ENCODE results near the gene MRPL42. TPM values are rescaled to one million over a fixed set of nuclear protein-coding genes. Genes with fewer than 3 reads are reported as not detected.
"Not testable (repeated sequence)": the region's sequence is repeated elsewhere in the genome, so short reads cannot be mapped to it uniquely, and the experiment has no call there.

MRPL42 gene
- total RNA-seq, 1 donor from 2014 or later = 87.6 TPM

DNA sequence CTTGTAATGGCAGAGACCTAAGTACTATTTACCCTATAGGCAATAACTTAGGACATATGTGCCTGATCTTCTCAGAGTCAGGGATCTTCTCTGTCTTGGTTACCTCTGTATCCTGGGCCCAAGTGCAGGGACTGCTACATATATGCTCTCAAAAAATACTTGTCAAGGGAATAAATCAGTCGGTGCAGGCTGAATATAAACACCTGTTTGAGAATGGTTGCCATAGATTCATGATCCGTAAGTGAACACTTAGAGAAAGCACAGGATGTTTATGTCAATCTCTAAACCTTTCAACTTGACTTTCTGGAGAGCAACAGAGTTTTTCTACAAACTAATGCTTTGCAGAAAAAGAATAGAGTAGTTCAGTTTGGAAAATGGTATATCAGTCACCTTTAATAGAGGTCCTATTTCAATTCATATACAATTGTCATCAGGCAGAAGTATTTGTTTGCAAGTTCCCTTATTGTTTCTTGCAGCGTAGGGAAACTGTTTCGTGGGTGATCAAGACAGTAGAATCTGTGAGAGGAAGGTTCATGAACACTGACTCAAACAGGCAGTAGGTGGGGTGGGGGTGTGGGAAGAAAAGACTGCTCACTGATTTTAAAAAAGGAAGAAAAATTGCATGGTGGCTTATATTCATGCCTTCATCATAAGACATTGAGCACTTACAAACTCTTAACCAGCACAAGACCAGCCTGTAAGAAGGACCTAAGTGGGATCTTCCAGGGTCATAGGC, 19.6 kb upstream of the MRPL42 start:
- DNase-seq (ENCODE audit: low spot score) = no peak

- DNase-seq (ENCODE audit: low spot score) = no peak
Measured at GRCh38 chr12:93448796-93449195, 18.5 kb upstream of the MRPL42 start.

- DNase-seq (ENCODE audit: low spot score) = no peak
Measured at GRCh38 chr12:93449277-93449676, 18.0 kb upstream of the MRPL42 start.

GRCh38 chr12:93451423-93452158, 15.7 kb upstream of the MRPL42 start:
- no peak for DNase-seq (ENCODE audit: low spot score)

DNA sequence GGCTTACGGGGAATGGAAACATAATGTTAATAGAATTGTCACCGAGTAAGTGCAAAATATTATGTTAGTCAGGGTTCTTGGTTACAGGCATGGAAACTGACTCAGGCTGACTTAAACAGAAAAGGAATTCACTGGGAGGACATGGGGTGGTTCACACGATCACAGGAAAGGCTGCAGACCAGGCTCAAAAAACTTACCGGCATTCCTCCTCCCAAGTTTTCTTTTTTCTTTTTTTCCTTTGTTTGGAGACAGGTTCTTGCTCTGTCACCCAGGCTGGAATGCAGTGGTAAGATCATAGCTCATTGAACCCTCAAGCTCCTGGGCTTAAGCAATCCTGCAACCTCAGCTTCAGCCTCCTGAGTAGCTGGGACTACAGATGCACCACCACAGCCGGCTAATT, 13.7 kb upstream of the MRPL42 start:
- DNase-seq (ENCODE audit: low spot score) = no peak

GRCh38 chr12:93456077-93456476, 11.2 kb upstream of the MRPL42 start:
- DNase-seq (ENCODE audit: low spot score) = no peak

DNA sequence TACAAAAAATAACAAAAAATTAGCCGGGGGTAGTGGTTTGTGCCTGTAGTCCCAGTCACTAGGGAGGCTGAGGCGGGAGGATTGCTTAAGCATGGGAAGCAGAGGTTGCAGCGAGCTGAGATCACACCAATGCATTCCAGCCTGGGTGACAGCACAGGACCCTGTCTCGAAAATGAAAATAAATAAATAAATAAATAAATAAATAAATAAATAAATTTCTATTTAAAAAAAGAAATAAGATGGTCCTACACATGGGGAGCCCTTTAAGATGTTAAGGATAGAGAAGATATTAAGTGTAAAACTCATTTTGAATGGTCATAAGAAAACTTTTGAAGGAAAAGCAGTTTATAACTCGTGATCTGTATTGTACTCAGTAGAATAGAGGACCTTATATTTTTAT, 8.2 kb upstream of the MRPL42 start:
- no peak for DNase-seq (ENCODE audit: low spot score)

- DNase-seq (ENCODE audit: low spot score) = no peak
Measured at GRCh38 chr12:93460003-93460402, 7.3 kb upstream of the MRPL42 start.

GRCh38 chr12:93460902-93461301, 6.4 kb upstream of the MRPL42 start:
- no peak for DNase-seq (ENCODE audit: low spot score)

DNA sequence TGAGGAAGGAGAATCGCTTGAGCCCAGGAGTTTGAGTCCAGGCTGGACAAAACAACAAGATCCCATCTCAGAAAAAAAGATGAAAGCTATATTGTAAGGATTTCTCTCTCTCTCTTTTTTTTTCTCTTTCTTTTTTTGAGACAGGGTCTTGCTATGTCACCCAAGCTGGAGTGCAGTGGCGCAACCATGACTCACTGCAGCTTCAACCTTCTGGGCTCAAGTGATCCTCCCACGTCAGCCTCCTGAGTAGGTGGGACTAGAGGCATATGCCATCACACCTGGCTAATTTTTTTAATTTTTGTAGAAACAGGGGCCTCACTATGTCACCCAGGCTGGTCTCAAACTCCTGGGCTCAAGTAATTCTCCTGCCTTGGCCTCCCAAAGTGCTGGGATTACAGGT, 5.8 kb upstream of the MRPL42 start:
- DNase-seq (ENCODE audit: low spot score) = no peak

DNA sequence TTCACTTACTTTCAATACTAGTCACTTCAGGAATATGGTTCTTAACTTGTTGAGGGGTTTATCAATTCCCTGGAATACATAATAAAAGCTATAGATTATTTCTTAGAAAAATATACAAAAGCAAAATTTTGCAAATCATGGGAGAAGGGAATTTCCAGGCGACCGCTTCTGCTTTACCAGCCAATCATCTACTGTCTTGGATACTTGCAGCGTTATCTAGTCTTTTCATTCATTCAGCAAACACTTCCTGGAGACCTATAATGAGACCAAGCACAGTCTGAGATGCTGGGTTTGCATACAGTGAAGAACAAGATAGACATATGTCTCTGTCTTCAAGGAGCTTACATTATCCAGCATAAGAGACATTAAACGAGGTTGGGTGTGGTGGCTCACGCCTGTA, 1.5 kb upstream of the MRPL42 start:
- DNase-seq (ENCODE audit: low spot score) = no peak

DNA sequence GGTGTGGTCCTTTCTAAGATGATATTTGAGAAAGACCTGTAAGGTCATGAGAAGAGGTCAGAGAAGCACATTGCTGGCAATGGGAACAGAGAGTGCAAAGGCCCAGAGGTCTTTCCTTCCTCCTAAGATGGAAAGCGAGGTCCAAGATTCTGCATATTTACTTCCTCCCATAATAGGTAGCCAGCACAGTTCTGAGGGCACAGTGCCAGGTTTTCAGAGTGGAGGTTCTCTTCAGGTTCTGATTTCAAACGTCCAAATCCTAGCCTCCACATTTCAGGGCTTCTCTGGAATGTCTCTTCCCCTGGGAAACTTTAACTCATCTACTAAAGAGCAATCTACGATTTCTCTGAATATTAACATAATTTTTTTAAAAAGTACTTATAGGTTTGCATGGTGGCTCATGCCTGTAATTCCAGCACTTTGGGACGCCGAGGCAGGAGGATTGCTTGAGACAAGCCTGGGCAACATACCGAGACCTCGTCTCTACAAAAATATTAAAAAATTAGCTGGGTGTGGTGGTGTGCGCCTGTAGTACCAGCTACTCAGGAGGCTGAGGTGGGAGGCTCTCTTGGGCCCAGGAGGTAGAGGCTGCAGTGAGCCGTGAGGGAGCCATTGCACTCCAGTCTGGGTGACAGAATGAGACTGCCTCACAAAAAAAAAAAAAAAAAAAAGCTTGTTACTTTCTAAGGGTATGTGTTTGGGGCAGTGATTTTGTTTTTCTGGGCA, 526 bp upstream of the MRPL42 start:
- no peak for DNase-seq (ENCODE audit: low spot score)

- no peak for DNase-seq (ENCODE audit: low spot score)
Measured at GRCh38 chr12:93468008-93468371, 676 bp downstream of the MRPL42 start.

DNA sequence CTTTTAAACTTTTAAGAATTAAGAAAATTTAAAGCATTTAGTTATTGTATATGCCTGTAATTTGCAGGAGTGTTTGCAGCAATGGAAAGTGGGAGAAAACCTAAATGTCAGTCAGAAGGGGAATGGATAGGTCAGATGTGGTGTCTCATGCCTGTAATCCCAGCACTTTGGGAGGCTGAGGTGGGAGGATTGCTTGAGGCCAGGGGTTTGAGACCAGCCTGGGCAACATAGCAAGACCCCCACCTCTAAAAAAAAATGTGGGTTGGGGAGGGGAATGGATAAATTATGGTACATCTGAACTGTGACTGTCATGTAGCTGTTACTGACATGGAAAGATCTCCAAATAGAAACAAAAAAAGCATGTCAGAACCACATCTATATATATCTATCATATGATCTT, 2.1 kb downstream of the MRPL42 start:
- DNase-seq (ENCODE audit: low spot score) = no peak

- no peak for DNase-seq (ENCODE audit: low spot score)
Measured at GRCh38 chr12:93476555-93476954, 9.2 kb downstream of the MRPL42 start.

GRCh38 chr12:93482721-93483120, 15.4 kb downstream of the MRPL42 start:
- DNase-seq (ENCODE audit: low spot score) = no peak

DNA sequence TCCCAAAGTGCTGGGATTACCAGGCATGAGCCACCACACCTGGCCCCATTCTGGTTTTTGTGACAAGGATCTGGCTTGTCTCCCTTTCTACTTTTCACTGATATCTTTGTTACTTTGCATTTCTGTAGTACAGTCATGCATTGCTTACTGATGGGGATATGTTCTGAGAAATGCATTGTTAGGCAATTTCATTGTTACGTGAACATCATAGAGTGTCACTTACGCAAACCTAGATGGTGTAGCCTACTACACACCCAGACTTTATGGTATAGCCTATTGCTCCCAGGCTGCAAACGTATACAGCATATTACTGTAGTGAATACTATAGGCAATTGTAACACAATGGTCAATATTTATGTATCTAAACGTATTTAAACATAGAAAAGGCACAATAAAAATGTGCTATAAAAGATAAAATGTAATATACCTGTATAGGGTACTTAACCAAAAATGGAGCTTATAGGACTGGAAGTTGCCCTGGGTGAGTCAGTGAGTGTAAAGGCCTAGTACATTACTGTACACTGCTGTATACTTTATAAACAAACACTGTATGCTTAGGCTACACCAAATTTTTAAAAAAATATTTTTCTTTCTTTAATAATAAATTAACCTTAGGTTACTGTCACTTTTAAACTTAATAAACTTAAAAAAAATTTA, 16.0 kb downstream of the MRPL42 start:
- DNase-seq (ENCODE audit: low spot score) = no peak

GRCh38 chr12:93484315-93484981, 17.1 kb downstream of the MRPL42 start:
- no peak for DNase-seq (ENCODE audit: low spot score)

DNA sequence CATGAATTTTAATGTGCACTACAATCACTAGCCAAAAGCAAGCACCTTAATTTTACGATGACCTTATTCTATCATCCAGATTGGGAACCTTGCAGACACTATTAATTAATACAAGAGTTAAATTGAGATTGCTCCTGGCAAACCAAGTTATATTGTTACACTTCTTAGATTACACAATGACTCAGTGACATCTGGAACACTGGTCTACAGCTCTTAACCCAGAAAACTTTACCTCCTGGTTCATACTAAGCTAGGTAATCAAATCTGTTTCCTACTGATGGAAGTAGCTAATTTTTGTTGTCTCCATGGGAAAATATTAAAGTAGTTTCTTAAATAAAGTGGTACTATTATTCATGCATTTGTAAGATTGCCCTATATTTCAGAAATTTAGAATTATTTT, 25.5 kb downstream of the MRPL42 start:
- not testable (repeated sequence) for DNase-seq (ENCODE audit: low spot score)

DNA sequence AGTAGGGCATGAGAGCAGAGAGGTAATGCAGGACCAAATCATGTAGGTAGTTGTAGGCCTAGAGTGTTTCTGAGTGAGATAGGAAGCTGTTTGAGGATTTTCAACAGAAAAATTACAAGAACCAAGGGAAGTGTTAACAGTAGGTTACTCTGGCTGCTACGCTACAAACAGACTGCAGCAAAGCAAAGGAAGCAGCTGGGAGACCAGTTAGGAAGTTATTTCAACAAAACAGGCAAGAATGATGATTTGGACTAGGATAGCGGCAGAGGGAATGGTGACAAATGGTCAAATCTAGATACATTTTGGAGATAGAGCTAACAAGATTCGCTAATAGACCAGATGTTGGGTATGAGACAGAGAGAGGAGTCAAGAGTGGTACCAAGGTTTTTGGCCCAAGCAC, 26.8 kb downstream of the MRPL42 start:
- DNase-seq (ENCODE audit: low spot score) = no peak

- DNase-seq (ENCODE audit: low spot score) = no peak
Measured at GRCh38 chr12:93497456-93497855, 30.1 kb downstream of the MRPL42 start.

GRCh38 chr12:93498813-93499212, 31.5 kb downstream of the MRPL42 start:
- DNase-seq (ENCODE audit: low spot score) = not testable (repeated sequence)
